ENCODE results near the gene DCLK2.

Gene DCLK2

DNA sequence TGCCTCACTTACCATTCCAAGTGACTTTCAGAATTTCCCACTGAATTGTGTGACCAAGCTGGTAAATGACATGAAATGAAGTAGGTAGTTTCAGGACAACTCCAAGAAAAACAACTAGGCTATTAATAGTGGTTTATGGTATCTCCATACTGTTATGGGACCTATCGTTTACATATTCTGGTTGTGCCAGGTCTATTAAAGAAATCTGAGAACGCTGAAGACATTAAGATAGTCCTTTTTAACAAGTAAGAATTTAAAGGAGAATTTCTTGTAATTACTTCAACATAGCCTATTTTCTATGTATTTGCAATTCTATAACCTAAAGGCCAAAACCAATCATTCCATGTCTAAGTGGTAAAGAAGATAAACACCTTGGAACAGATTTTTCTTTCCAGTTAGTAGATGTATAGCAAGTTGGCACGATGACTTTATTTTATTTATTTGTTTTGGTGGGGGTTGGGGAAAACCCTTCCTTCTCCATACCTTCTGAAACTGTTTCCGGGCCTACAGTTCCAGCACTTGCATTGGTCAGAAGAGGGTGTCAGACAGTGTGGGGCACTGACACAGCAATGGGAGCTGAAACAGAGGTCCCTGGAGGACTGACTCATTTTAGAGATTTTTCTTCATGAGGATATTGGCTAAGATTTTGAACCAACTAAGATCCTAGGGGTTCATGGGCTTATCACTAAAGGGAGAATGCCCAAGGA is 7.6 kb upstream of the DCLK2 start:
- no peak for DNase-seq

DNA sequence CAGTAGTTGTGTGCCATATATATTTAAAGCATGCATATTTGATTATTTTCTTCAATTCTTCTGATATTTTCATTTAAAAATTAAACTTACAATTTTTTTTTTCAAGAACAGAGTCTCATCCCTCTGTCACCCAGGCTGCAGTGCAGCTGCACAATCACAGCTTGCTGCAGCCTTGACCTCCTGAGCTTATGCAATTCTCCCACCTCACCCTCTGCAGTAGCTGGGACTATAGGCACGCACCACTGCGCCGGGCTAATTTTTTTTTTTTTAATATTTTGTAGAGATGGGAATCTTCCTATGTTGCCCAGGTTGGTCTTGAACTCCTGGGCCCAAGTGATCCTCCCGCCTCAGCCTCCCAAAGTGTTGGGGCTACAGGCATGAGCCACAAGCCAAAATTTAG is 5.8 kb upstream of the DCLK2 start:
- no peak for DNase-seq

DNA sequence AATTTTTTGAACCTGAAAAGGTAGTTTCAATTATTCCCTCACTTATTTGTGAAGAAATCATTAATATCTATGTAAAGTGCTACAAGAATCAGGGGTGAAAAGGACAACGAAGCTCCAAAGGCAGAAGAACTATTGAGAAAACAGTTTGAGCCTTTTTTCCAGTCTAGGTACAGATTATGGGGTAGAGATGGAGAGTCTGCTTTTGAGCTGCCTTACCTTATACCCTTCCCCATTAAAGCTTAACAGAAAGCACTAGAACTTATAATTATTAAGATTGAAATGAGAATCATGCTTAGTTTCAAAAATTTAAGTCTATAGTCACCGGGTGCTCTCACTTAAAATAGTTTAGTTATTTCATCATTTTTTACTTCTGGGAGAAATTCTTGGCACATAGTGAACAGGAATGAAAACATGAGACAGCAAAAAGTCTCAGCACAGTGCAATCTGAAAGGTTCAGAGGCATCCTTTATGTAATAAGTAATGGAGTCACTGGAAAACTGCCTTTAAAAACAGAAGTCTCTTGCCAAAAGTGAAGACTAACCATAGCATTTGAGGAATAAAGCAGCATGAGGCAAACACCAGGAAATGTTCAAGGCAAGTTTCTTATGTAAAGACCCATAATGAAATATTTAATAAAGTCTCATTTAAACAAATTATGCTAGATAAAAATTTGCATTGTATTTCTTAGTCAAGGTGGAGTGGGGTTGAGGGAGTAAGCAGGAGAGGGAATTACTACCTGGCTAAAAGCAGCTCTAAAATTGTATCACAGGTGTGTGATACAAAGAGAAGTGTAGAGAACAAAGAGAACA is 5.1 kb upstream of the DCLK2 start:
- DNase-seq: peak; percentile 69

DNA sequence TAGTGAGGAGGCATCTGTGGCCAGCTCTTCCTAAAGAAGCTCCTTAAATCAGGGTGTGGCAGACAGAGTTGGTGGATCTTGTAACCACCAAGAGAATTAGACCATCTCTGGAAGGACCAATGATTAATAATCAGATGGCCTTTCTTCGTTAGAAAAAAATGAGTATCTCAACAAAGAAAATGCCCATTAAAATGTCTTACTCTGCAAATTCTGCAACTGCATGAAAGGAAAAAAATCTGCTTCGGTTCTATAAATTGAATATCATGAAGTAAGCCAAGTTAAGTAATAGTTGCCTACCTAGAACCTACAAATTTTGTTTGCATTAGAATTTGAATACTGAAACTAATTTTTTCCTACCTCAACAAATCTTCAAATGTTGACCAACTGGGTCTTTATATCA is 4.2 kb upstream of the DCLK2 start:
- DNase-seq: no peak

DNA sequence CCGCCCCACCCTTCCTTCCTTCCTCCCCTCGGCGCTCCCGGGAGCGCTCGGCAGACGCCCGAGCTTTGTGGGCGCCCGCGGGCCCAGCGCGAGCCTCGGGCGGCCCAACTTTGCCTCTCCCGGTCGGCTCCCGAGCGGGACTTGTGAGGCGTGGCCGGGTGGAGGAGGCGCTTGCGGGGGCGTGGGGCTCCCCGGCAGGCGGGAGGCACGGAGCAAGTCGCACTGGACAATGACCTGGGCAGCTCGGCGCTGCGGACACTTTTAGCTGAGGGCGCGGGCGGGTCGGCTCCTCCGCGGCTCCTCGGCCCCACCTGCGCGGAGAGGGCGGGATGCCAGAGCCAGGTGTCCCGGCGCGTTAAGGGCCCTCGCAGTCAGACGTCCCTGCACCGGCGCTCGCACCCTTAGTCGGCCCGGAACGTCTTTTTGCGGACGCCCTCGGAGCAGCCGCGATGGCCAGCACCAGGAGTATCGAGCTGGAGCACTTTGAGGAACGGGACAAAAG is 385 bp downstream of the DCLK2 start:
- peak; percentile 87 for DNase-seq

DNA sequence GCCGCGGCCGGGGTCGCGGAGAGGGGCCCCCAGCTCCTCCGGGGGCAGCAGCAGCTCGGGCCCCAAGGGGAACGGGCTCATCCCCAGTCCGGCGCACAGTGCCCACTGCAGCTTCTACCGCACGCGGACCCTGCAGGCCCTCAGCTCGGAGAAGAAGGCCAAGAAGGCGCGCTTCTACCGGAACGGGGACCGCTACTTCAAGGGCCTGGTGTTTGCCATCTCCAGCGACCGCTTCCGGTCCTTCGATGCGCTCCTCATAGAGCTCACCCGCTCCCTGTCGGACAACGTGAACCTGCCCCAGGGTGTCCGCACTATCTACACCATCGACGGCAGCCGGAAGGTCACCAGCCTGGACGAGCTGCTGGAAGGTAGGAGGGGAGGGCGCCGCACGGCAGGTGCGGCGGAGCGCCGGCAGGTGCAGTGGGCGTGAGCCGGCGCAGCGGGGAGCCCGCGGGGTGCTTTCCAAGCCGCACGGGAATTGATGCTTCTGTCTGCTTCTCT is 886 bp downstream of the DCLK2 start:
- DNase-seq: peak; percentile 83

DNA sequence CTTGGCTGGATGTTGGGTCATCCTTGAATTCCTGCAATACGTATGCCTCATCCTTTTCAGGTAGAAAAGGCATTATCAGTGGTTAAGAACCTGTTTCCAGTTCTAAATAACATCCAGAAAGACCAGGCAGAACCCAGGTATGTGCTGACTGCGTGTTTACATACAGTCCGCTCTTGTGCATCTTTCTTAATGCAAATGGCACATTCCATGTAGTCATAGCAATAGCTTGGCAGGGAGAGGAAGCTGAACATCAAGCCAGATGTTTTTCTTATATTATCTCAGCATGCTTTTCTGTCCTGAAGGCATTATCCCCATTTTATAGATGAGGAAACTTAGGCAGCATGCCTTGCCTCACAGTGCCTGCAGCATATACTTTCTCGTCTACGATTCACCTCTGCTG is 2.1 kb downstream of the DCLK2 start:
- peak; percentile 26 for DNase-seq

DNA sequence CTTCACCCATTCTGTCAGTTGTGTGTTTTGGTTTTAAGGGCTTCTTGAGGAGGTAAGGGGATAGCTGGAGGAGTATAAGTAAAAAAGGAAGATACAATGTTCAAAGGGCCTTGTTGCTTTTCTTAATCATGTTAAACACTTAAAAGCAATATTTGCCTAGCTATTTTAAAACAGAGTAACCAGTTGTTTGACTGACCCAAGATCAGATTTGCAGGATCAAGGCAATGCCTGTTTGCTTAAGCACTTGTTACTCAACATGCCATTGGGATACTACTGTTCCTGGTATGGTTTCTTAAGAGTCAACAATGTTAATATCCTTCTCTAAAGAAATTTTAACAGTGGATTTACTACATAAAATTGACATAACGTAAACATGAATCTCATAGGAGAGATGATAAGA is 2.6 kb downstream of the DCLK2 start:
- no peak for DNase-seq

DNA sequence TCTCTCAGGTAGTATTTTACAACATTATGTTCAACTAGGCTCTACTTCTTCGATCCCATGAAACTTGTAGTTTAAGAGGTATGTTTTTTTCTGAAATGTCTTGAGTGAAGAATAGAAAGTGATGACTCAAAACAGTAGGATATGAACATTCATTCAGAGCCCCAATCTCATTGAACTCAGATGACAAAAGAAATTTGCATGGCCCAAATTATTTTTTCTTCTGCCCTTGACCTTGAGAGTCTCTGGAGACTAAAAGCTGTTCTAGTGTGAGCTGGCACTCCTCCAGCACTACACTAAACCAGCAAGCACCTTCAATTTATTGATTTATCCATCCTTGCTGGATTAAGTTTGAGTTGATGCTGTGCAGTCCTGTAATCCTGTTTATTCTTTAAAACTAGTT is 4.0 kb downstream of the DCLK2 start:
- peak; percentile 21 for DNase-seq

DNA sequence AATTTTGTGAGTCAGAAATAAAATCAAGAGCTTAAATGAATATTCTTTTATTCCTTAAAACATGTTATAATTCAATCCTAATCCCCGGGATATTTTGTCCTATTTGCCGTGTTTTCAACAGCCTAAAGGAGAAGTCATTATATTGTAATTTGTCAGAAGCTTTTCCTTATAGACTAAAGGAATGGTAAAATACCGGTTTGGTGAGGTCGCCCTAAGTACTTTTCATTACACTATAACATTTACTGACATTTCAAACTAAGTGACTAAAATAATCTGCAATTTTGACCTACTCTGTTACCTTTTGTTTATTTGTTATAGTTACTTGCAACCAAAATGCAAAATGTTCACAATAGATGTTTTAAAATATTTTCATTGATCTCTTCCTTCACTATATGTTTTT is 8.8 kb downstream of the DCLK2 start:
- DNase-seq: no peak

DNA sequence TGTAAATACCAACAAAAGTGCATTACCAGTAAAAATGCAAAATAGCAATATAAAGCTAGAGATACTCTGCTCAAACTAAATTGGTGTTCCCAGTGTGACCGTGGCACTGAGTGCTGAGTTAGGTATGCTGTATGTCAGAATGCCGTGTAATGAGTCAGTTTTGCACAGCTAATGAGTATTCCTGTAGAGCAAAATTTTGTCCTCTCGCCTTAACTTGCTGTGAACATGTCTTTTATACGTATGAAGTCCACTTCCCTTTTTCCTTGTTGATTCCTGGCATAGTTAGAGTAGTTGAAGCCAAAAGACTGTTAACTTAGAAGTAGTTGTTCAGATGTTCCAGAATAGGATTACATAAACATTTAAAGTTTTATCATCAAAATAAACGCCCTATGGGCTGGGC is 11.5 kb downstream of the DCLK2 start:
- DNase-seq: no peak

DNA sequence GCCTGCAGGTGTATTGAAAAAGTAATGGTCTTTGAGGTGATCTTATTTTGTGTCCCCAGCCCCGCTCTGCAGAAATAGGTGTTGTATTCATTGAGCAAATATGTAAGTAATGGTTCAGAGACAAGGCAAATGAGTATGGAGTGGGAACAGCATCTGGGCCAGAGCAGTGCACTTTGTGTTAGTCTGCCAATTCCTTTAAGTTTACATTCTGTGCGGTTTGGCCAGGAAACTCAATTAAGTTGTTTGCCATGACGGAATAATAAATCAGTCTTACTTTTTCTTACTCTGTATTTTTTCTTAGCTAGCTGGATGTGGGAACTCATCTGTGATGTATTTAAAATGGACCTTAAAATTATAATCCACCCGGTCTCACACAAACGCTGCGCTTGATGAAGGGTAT is 12.6 kb downstream of the DCLK2 start:
- peak; percentile 45 for DNase-seq

DNA sequence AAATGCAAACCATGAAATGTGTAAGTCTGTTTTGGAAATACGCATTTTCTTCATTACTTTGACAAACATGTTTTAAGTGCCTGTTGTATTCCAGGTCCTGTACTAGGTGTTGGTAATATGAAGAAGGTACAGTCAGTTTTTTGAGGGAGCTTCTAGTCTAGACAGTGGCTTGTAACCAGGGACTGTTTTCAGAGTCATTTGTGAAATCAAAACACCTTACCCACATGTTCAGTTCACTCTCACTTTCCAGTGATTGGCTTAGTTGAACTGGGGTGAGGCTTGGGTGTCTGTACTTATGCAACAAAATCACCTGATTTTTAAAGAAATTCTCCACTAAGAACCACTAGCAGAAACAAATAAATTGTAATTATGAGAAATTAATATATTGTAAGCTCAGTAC is 16.4 kb downstream of the DCLK2 start:
- no peak for DNase-seq

DNA sequence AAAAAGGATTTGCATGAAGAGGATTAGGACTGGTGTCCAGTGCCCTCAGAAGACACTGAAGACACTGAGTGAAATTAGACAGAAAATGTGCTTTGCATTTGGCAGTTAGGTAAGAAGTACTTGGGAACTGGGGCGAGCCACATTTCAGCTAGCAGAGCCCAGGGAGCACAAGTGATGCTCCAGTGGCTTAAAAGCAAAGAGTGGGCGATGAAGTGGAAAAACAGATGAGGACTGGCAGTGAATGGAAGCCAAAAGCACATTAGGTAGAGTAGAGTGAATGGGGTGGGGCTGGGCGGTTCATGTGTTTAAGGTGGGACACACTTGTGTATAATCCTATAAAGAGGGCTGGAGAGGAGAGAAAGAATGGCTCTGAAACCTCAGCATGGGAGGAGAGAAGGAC is 18.4 kb downstream of the DCLK2 start:
- peak; percentile 74 for DNase-seq

DNA sequence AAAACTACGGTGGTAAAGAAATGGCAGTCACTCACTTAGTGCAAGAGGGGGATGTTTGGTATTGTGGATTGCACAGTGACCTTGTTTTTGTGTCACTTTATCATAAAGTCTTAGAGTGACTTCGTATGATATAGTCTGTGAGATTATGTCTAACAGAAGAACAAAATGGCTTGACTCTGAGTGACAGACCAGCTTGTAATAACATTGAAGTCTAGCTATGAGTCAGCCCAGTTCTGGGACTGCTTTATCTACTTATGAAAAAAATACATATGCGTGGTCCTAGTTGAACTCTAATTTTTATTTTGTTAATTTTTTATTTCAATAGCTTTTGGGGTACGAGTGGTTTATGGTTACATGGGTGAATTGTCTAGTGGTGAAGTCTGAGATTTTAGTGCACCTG is 20.0 kb downstream of the DCLK2 start:
- DNase-seq: no peak

DNA sequence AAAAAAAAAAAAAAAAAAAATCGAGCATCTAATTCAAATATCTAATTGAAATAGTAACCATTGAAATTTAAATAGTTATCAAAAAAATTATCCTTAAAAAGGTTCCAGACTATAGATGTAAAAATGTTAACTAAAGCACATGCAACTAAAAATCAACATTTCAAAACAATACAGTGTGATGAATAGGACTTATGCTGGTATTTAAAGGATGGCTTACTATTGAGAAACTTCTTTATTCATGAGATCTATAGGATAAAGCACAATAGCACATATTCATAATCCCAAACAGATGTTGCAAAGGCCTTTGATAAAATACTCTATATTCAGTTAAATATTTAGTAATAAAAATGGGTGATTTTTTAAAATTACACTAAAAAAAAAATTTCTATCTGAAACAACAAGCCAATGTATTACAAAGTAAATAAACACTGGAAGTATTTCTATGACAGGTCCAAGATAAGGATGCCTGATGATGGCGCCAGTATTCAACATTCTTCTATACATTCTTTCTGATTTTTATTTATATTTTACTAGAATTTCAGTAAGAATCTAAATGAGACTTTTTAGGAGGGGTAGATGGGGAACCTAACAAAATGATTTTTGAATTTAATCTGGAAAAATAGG is 26.3 kb downstream of the DCLK2 start:
- no peak for DNase-seq

DNA sequence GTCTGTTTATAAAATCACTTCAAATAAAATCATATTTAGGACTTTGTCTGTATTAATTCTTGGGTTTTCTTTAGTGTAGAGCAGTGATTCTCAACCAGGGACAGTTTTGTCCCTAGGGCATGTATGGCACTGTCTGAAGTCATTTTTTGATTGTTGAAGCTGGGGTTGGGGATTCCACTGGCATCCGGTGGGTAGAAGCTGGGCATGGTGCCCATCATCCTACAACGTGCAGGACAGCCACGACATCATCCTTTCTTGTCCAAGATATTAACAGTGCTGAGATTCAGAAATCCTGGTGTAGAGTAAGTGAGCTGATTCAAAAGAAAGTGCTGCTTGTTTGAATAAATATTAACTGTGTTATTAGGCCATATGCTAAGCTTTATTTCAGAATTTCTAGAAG is 28.6 kb downstream of the DCLK2 start:
- DNase-seq: no peak

DNA sequence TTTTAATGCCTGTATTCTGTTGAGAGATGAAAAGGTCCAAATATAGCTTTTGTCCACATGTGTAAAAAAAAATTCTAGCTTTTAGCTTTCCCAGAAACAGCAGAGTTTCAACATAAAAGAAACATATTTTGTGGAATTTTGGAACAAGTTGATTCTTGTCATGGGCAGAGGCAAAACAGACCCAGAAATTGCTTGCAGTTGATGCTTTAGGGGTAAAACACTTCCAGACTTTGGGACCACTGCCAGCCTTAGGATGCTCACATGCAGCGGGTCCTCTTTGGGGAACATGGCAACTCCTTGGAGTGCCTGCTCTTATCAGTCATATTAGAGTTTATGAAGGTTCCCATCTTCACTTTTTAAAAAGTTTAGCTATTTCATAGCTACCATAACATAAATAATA is 30.4 kb downstream of the DCLK2 start:
- peak; percentile 59 for DNase-seq

DNA sequence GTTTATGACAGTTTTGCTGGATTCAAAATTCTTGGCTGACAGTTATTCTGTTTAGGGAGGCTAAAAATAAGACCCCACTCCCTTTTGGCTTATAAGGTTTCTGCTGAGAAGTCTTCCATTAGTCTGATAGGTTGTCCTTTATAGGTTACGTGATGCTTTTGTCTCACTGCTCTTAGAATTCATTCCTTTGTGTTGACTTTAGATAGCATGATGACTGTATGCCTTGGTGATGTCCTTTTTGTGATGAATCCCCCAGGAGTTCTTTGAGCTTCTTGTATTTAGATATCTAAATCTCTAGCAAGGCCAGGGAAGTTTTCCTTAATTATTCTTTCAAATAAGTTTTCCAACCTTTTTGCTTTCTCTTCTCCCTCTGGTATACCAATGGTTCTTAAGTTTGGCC is 36.4 kb downstream of the DCLK2 start:
- DNase-seq: no peak

DNA sequence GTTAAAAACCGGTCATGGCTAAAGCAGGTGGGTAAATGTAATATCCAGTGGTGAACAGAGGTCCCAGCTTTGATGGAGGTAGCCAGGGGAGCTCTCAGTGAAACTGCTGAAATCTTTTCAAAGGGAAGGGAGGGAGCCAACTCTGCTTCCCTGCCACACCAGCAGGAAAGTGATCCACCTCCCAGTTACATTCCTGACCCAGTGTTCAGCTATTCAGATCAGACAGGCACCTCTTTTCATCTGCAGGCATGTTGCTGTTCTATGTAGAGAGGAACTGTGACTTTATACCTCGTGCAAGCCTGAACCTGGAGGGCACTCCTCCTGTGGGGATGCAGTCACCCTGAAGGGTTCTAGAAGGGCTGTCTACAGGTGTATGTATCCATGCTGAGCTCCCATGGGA is 37.6 kb downstream of the DCLK2 start:
- no peak for DNase-seq

DNA sequence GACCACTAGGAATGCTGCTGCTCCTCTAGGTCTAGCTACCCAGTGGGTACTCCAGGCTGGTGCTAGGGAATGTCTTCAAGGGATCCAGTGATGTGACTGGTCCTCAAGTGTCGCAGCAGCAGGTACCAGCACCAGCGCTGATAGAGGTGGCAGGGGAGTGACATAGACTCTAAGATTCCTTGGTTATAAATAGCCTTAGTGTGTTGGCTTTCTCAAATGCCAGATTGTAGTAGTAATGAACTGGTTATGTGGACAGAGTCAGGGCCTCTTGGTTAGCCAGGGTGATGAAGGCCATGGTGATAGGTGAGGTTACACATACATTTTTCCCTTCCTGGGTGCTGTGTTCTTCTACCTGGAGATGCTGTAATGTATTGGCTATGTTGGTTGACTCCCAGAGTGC is 38.3 kb downstream of the DCLK2 start:
- DNase-seq: no peak

DNA sequence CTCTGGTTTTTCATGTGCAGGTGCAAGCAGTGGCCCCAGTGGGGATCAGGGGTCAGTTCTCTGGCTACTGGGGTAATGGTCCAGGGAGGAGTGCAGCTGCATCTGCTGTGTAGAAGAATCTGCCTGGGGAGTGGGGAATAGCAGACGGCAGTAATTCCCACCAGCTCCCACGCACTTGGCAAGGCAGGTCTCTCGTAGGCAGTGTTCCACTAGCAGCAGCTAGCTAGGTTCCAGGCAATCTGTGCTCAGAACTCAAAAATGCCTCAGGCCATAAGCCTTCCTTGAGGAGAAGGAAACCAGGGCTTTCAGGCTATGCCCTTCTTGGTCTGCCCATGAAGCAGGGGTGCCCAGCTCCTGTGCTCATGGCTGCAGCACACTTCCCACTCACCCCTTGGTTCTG is 38.8 kb downstream of the DCLK2 start:
- no peak for DNase-seq

DNA sequence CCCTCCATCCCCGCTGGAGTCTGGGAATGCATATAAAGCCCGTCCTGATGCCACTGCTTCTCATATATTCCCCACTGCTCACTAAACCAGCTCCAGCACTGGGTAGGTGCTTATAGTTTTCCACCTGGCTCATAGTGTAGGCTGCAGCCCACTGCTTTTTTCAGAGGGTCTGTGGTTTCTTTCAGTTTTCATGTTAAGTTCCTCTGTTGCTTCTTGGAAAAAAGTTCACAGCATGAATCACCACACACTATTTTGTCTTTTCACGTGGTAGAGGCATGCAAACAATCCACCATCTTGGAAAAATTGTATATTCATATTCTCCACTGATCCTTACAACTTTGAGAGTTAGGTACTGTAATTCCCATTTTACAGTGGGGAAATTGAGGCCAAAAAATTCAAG is 39.4 kb downstream of the DCLK2 start:
- no peak for DNase-seq

DNA sequence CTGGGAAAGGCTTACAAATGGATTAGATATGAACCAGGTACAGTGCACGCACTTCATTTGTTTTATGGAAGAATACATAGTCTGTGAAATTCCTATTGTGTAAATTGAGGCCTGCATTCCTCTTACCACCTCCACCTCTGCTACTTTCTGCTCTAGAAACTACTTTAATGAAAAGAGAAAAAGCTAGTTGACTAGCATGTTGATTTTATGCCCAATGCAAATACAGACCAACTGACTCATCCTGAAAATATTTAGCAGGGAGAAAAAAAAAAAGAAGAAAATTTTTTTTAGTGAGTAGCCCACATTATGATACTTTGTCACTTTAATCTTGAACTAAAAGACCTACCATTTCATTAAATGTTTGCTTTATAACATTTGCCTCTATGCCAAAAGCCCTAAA is 41.2 kb downstream of the DCLK2 start:
- no peak for DNase-seq

Measured in eye (tissue), 1 donor.